Activated naive CD8-positive, alpha-beta T cell treated with anti-CD3 and anti-CD28 coated beads, Interleukin-2, amount 50 U/mL, for 16 hours (primary cell): ENCODE measurements around the gene ZNHIT6.
"Not testable (repeated sequence)": the region's sequence is repeated elsewhere in the genome, so short reads cannot be mapped to it uniquely, and the experiment has no call there.

Source experiments
- DNase-seq: peaks from one replicate; pipeline ENCODE4 v3.0.0-alpha.2; 2020; ENCODE audit warnings: low read depth, low spot score

The ZNHIT6 gene

DNA sequence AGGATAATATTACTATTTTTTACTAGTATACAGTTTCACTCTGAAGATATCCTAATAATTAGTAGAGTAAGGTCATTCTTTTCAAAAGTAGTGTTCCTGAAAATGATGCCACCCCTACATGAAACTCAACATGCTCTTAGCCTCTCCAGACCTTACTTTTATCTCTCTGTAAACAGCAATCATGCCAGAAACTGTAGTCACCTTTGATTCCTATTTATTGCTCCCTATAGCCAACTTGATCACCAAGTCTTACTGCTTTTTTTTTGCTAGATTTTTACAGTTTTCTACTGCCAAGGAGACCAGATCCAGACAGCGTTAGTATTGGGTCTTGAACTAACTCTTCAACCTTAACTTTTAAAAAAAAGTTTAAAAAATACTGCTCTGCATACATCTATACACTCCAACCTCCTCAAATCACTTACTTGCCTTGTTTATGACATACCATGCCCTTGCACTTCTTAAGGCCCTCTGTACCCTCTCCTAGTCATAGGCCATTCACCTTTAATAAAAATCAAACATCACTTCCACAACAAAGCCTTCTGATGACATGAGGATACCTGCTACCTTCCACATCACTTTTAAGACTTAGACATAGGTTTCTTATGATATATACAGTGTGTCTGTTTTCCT lies 36.1 kb downstream of the ZNHIT6 start:
- DNase-seq, result no peak

DNA sequence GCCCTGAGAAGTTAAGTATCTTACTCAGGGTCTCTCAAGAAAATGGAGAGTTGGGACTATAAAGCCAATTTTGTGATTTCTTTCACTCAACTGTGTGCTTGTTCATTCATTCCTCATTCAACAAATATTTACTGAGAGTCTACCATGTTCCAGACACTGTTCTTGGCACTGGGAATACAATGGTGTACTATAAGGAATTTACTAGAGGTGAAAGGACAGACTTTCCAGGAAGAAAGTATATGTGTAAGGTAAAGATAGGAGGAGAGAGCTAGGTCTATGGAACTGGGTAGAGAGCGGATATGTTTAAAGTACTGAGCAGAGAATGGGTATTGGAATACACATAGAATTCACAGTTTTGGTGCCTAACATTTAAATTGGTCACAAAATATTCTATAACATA lies 42.3 kb downstream of the ZNHIT6 start:
- no peak for DNase-seq

DNA sequence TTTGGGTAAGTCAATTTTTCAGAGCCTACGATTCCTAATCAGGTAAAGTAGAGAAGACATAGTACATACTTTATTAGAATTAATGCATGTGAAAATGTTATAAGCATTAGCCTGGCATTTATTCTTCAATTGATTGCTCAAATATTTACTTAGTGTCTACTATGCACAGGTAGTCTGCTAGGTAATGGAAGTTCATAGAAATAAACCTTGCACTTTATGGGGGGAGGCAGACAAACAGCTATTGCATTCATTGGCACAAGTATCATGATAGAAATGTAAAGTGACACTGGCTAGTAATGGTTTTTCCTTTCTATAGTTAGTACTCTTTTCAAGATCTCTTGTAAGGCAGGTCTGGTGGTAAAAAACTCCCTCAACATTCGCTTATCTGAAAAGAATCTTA lies 44.9 kb downstream of the ZNHIT6 start:
- no peak for DNase-seq

DNA sequence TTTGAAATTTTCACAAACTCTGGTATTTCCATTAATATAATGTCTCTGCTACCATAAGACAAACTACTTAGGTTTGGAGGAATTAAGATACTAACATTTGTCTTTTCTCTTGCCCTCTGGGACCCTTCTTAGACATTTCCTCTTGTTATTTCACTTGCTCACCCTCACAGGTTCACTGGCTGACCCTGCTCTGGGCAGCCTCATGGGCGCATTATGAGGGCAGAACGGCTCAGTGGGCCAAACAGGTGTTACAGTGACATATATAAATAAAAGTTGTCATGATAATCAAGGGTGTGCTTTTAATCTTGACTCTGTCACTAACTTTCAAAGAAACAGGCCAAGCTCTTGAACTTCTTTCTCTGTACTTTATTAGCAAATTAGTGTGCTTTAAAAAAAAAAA lies 46.5 kb downstream of the ZNHIT6 start:
- DNase-seq, result no peak

DNA sequence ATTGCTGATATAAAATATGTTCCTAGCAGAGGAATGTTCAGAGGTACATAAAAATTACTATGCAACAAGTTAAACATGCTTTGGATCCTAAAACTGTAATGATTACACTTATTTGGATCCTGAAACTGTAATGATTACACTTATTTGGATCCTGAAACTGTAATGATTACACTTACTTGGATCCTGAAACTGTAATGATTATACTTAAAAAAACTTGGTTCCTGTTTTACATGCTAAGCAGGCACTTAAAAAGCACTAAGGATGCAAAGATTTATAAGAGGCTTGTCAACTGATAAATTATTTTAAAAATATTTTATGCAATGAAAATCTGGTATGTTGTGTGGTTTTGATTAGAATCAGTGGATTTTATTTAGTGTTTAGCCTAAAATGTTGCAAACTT lies 47.7 kb downstream of the ZNHIT6 start:
- DNase-seq, result no peak

DNA sequence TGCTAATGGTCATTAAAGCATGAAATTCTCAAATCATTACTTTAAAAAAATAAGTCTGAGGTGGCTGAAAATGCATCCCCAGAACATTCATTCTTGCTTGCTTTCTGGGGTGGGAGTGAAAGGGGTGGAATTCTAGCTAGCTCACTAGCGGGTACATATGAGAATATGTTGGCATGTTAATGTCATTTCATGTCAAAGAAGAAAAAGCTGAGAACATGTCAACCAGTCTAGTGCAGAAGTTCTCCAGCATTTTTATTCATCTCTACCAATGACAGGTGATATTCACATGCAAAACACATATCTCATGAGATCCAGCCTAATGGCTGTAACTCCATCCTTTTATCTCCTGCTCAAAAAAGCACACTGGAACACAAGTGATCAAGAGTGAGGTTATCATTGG lies 49.1 kb downstream of the ZNHIT6 start:
- DNase-seq, result no peak

DNA sequence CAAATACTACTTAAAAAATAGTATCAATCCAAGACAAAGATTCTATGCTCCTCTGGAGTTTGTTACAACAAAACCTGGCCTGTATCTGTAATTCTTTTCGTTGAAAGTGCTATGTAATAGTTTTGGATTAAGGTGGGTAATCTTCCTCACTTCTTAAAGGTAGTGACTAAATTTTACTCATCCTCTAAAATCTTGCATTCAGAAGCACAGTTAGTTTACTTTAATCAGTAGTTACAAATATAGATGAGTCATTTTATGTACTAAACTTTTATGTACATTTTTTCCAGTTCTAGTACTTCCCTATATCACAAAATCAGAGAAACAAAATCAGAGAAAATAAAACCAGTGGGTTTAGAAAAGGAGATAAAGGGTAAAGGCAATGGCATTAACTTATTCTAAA lies 51.3 kb downstream of the ZNHIT6 start:
- DNase-seq, result no peak

DNA sequence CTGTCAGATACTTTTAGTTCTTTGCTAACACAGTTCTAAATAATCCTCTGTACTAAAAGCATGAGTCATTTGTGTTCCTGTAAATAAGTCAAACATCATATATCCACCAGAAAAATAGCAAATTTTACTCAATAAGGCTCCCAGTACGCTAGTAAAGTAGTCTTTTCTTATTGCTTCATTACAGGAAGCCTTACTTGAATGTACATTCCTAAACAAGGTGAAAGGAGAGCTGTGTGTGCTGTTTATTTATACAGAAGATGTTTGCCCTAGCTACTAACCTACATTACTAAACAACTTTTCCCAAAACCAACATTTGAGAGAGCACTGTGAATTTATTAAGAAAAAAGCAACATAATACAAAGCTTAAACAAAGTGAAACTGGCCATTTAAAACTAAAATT lies 52.0 kb downstream of the ZNHIT6 start:
- DNase-seq, result no peak

DNA sequence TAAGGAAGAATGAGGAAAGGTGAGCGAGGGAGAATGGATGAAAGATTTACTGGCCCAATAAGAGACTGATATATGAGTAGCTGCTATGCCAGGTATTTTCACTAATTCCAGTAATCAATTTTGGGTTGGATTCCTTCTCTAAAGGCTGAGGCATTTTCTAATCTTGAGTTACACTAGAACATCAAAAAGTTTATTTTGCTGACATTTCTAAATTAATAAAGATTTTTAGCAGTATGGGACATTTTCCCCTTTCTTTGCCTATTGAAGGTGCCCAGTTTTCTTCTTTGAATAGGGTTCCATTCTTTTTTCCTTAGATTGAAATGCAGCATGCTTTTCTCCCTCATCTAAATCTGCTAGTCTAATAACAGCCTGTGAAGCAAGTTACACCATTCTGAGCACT lies 52.9 kb downstream of the ZNHIT6 start:
- no peak for DNase-seq

DNA sequence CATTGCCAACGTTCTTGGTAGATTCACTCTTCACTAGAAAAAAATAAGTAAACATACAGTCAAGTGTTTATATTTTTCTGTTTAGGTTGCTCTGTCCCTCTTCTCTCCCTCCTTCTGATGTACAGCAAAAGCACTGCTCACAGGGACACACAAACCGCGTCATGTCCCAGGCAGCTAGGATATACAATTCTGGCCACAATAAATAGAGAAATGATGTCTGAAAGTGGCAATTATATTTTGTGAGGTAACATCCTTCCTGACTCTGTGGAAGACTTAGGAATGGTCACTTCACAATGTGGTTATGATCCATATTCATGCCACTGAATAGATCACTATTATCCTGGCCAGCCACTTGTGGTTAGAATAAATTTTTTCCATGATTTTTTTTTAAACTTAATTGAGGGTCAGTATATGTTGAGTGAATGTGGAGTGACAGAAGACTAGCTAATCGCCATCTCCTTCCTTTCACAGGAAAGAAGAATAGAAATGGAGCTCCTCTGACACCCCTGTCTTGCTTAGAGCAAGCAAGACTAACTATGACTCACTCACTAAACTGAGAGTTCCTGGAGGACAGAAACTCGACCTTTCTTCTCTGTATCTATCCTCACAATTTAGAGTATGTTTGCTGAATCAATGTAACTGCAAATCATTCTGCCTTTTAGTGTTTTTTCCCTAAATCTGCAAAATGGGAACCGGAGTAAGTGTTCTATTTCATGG lies 54.0 kb downstream of the ZNHIT6 start:
- DNase-seq, result no peak

DNA sequence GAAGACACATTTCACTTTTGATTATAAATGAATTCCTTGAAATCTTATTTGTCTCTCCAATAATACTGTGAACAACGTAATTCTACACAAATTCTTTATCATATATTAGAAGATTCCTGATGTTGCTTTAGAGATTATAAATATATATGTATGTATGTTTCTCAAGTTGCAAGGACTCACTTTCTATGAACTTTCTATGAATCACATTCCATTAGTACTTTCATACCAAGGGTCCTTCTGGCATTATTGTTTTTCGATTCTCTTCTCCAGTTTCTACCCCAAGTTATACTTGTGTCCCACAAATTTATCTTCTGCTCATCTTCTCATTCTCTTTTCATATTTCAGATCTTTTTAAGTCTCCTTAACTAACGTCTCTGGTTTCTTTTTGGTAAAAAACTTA lies 55.9 kb downstream of the ZNHIT6 start:
- DNase-seq, result no peak

DNA sequence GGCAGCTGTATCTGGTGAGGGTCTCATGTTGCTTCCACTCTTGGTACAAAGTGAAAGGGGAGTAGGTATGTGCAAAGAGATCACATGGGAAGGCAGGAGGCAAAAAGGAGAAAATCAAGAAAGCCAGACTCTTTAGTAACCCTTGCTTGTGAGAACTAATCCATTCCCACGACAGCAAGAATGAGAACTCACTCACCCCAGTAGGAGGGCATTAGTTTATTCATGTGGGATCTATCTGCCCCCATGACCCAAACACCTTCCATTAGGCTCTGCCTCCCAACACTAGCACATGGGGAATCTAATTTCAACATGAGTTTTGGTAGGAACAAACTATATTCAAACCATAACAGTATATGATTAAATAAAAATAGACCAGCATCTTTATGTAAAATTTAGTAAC lies 57.6 kb downstream of the ZNHIT6 start:
- no peak for DNase-seq

DNA sequence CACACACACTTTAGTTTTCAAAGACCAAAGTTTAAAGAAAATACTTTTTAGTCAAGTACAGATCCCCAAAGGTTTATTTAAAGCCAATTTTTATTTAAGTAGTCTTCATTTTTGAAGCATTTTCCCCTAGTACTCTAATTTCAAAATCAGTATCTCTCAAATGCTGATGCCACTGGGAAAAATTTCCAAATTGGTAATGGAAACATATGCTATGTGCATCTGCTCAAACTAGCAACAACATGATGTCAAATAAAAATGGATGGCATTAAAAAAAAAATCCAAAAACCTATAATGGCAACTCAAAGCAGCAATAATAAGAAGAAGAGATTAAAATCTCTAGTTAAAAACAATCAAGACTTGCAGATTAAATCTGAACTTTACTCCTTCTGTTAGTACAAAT lies 58.6 kb downstream of the ZNHIT6 start:
- DNase-seq, result no peak

DNA sequence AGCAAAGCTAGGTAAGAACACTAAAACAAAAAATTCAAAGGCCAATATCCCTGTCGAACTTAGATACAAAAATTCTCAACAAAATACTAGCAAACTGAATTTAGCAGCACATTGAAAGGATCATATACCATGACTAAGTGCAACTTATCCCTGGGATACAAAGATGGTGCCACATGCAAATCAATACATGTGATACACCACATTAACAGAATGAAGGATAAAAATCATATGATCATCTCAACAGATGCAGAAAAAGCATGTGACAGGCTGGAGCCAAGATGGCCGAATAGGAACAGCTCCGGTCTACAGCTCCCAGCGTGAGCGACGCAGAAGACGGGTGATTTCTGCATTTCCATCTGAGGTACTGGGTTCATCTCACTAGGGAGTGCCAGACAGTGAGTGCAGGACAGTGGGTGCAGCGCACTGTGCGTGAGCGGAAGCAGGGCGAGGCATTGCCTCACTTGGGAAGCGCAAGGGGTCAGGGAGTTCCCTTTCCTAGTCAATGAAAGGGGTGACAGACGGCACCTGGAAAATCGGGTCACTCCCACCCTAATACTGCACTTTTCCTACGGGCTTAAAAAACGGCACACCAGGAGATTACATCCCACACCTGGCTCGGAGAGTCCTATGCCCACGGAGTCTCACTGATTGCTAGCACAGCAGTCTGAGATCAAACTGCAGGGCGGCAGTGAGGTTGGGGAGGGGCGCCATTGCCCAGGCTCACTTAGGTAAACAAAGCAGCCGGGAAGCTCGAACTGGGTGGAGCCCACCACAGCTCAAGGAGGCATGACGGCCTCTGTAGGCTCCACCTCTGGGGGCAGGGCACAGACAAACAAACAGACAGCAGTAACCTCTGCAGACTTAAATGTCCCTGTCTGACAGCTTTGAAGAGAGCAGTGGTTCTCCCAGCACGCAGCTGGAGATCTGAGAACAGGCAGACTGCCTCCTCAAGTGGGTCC lies 66.4 kb downstream of the ZNHIT6 start:
- not testable (repeated sequence) for DNase-seq

DNA sequence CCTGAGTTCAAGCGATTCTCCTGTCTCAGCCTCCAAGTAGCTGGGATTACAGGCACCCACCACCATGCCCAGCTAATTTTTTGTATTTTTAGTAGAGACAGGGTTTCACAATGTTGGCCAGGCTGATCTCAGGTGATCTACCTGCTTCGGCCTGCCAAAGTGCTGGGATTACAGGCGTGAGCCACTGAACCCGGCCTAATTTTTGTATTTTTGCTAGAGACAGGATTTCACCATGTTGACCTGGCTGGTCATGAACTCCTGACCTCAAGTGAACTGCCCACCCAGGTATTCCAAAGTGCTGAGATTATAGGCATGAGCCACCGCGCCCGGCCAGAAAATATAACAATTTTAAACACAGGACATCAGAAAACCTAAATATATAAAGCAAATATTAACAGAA lies 68.3 kb downstream of the ZNHIT6 start:
- DNase-seq, result not testable (repeated sequence)

DNA sequence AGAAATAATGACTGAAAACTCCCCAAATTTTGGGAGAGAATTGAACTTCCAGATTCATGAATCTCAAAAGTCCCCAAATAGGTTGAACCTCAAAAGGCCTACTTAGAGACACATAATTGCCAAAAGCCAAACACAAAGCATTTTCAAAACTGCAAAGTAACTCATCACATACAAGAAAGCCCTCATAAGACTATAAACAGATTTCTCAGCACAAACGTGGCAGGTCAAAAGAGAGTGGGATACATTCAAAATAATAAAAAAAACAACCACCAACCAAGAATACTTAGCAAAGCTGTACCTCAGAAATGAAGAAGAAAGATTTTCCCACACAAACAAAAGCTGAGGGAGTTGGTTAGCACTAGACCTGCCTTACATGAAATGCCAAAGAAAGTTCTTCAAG lies 69.8 kb downstream of the ZNHIT6 start:
- no peak for DNase-seq

DNA sequence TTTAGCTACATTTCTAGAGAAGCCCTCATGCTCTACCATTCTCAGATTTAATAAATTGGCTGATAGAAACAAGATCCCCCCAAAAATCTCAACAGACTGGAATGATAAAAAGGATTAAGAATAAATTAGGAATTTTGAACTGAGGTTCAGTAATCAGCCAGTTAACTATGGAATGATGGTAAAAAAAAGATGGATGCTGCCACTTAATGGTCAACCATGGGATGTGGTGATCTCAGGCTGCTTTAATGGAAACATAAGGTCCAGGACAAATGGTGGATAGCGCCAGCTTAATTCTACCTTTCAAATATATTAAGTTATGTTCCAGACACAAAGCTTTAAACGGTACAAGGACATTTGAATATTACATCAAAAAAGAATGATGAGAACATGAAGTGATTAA lies 77.7 kb downstream of the ZNHIT6 start:
- DNase-seq, result no peak

DNA sequence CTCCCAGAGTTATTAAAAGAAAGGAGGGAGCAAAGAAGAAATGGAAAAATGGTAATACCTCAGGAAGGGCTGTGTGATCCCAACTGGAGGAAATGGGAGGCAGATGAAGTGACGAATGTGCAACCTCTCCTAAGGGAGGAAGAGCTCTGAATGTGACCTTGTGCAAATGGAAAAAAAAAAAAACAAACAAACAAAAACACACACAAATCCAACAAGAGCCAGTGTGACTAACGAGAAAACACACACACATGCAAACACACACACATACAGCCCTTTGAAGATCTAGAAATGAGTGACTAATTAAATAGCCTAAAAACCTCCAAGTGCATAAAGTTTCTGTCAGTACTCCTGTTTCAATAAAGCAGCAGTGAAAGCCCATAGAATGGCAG lies 78.7 kb downstream of the ZNHIT6 start:
- no peak for DNase-seq

DNA sequence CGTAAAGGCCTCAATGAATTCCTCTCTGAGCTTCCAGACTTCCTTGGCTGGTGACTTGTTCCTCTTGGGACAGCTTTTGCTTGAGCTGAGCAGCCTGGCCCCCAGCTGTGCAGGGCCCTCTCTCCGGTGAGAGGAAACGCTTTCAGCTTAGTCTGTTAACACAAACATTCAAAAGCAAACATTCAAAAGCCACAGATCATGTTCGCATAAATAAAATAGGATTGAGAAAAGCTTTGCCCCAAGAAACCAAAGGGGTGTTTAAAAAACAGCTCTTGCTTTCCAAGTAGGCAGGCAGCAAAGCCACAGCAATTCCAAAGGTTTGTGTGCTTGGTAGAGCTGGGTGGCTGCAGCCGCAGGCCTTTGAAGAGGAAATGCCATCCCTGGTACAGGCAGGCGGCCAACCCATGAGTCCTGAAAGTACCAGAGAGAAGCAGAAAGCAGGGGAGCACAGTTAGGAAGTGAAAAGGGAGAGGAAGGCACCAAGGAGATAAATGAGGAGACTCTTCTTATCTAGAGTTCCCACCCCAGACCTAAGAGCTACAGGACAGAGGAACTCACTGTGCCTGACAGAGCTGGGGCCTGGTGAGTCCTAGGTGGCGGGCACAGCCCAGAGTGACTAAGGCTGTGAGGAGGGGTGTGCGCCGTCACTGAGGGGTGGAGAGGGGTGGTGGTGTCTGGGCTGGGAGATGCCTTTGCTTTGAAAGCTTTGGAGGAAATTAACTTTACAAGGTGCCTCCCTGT lies 79.3 kb downstream of the ZNHIT6 start:
- no peak for DNase-seq

DNA sequence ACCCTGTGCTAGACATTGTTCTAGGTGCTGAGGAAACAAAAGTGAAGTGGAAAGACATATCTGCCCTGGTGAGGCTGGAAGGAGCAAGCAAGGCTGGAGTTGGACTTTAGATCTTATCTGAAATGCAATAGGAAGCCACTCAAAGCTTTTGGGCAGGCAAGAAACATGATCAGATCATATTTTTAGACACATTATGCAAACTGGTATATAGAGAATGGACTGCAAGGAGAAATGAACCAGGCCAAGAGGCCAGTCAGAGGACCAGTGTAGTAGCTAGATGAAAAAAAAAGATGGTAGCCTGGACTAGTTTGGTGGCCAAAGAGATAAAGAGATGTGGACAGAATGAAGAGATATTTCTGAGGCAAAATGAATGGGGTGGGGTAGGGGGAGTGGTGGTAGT lies 81.4 kb downstream of the ZNHIT6 start:
- no peak for DNase-seq

DNA sequence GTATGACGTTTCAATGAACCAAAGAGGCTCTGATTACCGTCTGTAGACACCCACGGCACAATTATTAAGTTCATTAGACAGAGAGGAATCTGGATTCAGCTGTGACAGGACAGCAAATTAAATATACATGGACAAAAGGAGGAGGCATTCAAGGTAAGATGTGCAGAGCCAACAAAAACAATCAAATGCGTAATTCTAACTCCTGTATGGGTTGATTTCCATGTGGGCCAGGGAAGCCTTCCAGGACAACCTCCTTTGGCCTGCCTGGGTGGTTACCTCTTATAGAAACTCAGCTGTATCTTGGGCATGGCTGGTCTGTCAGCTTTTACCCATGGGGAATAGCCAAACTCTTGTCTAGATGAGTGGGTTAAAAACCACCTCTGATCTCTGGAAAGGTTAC lies 83.9 kb downstream of the ZNHIT6 start:
- DNase-seq, result no peak

DNA sequence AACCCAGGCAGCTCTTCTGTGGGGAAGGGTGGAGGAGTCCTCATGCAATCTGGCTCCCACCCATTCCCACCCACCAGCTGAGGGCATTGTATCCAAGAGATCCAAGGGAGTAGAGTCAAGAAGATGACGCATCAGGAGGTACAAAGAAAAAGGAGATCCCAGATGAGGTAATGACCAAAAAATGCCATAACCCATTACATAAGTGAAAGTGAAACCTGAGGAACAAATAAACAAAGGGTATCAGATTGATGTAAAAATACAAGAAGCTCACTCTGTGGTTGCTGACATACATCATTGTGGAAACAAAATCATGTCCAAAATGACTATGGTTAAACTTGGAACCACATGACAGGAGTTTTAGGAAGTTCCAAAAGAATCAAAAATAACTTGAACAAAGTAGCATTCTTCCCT lies 85.2 kb downstream of the ZNHIT6 start:
- no peak for DNase-seq
